ENCODE measurements around the gene GPX1.
"Not testable (repeated sequence)": the region's sequence is repeated elsewhere in the genome, so short reads cannot be mapped to it uniquely, and the experiment has no call there.

Gene GPX1
- total RNA-seq = 2.7 to 6.5 (median 4.9) reads per million in 9 experiments

DNA sequence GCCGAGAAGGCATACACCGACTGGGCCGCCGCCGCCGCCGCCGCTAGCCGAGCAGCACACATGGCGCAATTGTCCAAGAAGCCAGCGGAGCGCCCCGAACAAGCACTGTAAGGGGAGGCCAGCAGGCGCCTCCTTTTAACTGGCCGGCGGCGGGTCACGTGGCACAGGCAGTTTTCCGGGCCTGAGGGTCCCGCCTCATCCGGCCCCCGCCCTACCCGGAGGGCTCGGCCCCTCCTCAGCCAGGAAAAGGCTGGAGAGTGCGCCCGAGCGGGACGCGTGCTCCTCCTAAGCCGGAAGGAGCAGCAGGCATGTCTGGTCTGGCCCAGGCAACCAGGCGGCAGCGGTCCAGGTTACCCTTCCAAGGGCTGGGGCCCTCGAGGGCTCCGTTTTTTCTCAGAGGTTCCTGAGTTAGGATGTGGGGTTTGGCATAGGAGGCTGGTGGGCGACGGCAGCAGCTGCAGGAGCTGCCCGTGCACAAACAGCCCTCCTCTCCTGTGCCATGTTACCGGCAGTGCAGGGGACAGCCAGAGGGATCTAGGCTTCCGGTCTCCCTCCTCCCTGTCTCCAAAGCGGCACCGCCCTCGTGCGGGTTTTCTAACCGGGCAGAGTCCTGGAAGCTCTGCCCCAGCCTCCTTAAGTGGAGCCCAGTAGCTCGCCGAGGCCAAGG, at the start of gene GPX1:
TSS of gene GPX1 (minus strand) at position 137 of the 667 bp plus-strand sequence. CDS start at position 62, 75 bp downstream.
- H3K9me3 Mint-ChIP-seq = no peaks in the 10 kb centered on the region
- ATAC-seq (replicated peaks) = peak; percentile 76
- H3K4me3 Mint-ChIP-seq = peak within 1 kb of the TSS; percentile 94 to 95
- peaks cover 15 to 23% of the 10 kb centered on the region in 2 donors for H3K4me1 Mint-ChIP-seq (ENCODE audit: low read depth in 2 of 2)
- no peaks in the 10 kb centered on the region for H3K27me3 Mint-ChIP-seq
- DNase-seq = peak; percentile 51 to 61 (median 56)
- H3K27ac Mint-ChIP-seq = peak within 1 kb of the TSS; percentile 90 to 94
- H3K36me3 Mint-ChIP-seq (ENCODE audit: insufficient read depth) = peaks cover 85% of the 10 kb centered on the region

DNA sequence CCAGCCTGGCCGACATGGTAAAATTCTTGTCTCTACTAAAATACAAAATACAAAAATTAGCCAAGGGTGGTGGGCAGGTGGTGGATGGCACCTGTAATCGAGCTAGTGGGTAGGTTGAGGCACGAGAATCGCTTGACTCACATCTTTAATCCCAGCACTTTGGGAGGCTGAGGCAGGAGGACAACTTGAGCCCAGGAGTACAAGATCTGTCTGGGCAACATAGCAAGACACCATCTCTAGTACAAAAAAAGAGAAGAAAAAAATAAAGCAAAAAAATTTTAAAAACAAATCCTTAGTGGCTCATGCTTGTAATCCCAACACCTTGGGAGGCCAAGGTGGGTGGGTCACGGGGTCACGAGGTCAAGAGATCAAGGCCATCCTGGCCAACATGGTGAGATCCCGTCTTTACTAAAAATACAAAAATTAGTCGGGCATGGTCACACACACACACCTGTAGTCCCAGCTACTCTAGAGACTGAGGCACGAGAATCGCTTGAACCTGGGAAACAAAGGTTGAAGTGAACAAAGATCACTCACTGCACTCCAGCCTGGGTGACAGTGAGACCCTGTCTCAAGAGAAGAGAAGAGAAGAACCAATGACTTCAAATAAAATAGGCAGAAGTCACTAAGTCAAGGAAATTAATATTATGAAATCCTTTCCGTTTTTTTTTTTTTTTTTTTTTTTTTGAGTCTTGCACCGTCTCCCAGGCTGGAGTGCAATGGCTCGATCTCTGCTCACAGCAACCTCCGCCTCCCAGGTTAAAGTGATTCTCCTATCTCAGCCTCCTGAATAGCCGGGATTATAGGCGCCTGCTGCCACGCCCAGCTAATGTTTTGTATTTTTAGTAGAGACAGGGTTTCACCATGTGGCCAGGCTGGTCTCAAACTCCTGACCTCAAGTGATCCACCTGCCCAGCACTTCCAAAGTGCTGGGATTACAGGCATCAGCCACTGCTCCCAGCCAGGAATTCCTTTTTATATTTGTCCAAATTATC, 48.7 kb upstream of the GPX1 start:
- Mint-ChIP-seq H3K4me3 (peak overlapping the region; percentile 39 to 53), H3K4me1 (ENCODE audit: low read depth in 2 of 2) (peaks cover 37 to 52% of the 10 kb centered on the region in 2 donors), H3K27ac (peak overlapping the region; percentile 11 to 70), H3K9me3 (no peaks in the 10 kb centered on the region), H3K36me3 (ENCODE audit: insufficient read depth) (peaks cover 36% of the 10 kb centered on the region), H3K27me3 (no peaks in the 10 kb centered on the region)
- ATAC-seq (replicated peaks) (no peak), DNase-seq (no peak)

- Mint-ChIP-seq H3K36me3 (ENCODE audit: insufficient read depth) (peaks cover 41% of the 10 kb centered on the region), H3K27ac (peak overlapping the region; percentile 11 to 70), H3K4me3 (peak overlapping the region in 1 of 2 donors; percentile 39), H3K4me1 (ENCODE audit: low read depth in 2 of 2) (peaks cover 40 to 54% of the 10 kb centered on the region in 2 donors)
- not testable (repeated sequence) for DNase-seq; H3K27me3 Mint-ChIP-seq; H3K9me3 Mint-ChIP-seq; ATAC-seq (replicated peaks)
Observed at GRCh38 chr3:49405570-49405969, 47.4 kb upstream of the GPX1 start.

DNA sequence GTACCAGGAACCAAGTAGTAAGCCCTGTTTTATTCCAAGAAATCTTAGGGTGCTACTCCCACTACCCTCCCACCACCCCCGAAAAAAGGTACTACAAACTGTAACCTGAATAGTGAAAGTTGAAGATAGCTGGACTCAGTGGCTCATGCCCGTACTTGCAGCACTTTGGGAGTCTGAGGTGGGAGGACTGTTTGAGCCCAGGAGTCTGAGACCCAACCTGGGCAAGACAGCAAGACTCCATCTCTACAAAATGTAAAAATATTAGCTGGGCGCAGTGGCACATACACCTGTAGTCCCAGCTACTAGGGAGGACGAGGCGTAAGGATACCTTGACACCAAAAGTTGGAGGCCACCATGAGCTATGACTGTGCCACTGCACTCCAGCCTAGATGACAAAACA, 45.7 kb upstream of the GPX1 start:
- Mint-ChIP-seq H3K4me1 (ENCODE audit: low read depth in 2 of 2) (peaks cover 37 to 55% of the 10 kb centered on the region in 2 donors), H3K4me3 (no peak overlapping the region), H3K27me3 (no peaks in the 10 kb centered on the region), H3K36me3 (ENCODE audit: insufficient read depth) (peaks cover 51% of the 10 kb centered on the region), H3K9me3 (no peaks in the 10 kb centered on the region), H3K27ac (peak overlapping the region in 1 of 2 donors; percentile 35)
- ATAC-seq (replicated peaks) (no peak), DNase-seq (no peak)

- peak overlapping the region in 1 of 2 donors; percentile 15 for H3K4me3 Mint-ChIP-seq
- no peak for ATAC-seq (replicated peaks)
- peaks cover 64% of the 10 kb centered on the region for H3K36me3 Mint-ChIP-seq (ENCODE audit: insufficient read depth)
- no peaks in the 10 kb centered on the region for H3K27me3 Mint-ChIP-seq
- H3K27ac Mint-ChIP-seq = no peak overlapping the region
- DNase-seq = no peak
- peaks cover 38 to 54% of the 10 kb centered on the region in 2 donors for H3K4me1 Mint-ChIP-seq (ENCODE audit: low read depth in 2 of 2)
- no peaks in the 10 kb centered on the region for H3K9me3 Mint-ChIP-seq
Observed at GRCh38 chr3:49401766-49402165, 43.6 kb upstream of the GPX1 start.

DNA sequence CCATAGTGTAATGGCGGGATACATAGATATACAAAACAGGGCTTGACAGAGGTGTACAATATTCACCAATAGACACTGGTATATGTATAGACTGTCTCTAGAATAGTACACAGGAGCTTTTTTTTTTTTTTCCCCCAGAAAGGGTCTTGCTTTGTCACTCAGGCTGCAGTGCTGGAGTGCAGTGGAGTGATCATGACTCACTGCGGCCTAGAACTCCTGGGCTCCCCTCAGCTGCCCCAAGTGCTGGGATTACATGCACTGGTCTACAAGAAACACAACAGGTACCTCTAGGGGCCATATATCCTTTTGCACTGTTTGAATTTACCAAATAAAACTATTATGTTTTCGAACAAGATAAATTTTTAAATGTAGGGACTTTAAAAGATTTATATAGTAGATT, 41.3 kb upstream of the GPX1 start:
- peak overlapping the region; percentile 7 to 35 for H3K4me3 Mint-ChIP-seq
- H3K27ac Mint-ChIP-seq = peak overlapping the region; percentile 64 to 87
- ATAC-seq (replicated peaks) (no peak), DNase-seq (no peak)
- no peaks in the 10 kb centered on the region for H3K9me3 Mint-ChIP-seq
- H3K36me3 Mint-ChIP-seq (ENCODE audit: insufficient read depth) = peaks cover 71% of the 10 kb centered on the region
- H3K4me1 Mint-ChIP-seq (ENCODE audit: low read depth in 2 of 2) = peaks cover 43 to 58% of the 10 kb centered on the region in 2 donors
- H3K27me3 Mint-ChIP-seq = no peaks in the 10 kb centered on the region

- ATAC-seq (replicated peaks) (peak; percentile 58), DNase-seq (no peak)
- H3K36me3 Mint-ChIP-seq (ENCODE audit: insufficient read depth) = peaks cover 77% of the 10 kb centered on the region
- H3K4me3 Mint-ChIP-seq = peak overlapping the region; percentile 2 to 28
- no peaks in the 10 kb centered on the region for H3K27me3 Mint-ChIP-seq
- no peaks in the 10 kb centered on the region for H3K9me3 Mint-ChIP-seq
- H3K4me1 Mint-ChIP-seq (ENCODE audit: low read depth in 2 of 2) = peaks cover 53 to 75% of the 10 kb centered on the region in 2 donors
- H3K27ac Mint-ChIP-seq = peak overlapping the region; percentile 82 to 87
Observed at GRCh38 chr3:49397470-49397869, 39.3 kb upstream of the GPX1 start.

DNA sequence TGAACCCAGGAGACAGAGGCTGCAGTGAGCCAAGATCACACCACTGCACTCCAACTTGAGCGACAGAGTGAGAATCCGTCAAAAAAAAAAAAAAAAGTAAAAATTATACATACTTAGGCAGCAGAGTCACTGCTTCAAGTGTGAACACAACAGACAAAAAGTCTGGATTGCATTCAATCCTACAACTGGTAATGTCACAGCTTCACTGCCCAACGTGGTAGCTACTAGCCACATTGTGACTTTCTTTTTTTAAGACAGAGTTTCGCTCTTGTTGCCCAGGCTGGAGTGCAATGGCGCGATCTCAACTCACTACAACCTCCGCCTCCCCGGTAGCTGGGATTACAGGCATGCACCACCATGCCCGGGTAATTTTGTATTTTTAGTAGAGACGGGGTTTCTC, 33.2 kb upstream of the GPX1 start:
- H3K27ac Mint-ChIP-seq; ATAC-seq (replicated peaks); DNase-seq; H3K27me3 Mint-ChIP-seq; H3K9me3 Mint-ChIP-seq; H3K4me3 Mint-ChIP-seq: not testable (repeated sequence)
- Mint-ChIP-seq H3K4me1 (ENCODE audit: low read depth in 2 of 2) (peaks cover 47 to 57% of the 10 kb centered on the region in 2 donors), H3K36me3 (ENCODE audit: insufficient read depth) (peaks cover 67% of the 10 kb centered on the region)

GRCh38 chr3:49389297-49389696, 31.1 kb upstream of the GPX1 start:
- Mint-ChIP-seq H3K27ac (peak overlapping the region in 1 of 2 donors; percentile 82), H3K27me3 (no peaks in the 10 kb centered on the region)

GRCh38 chr3:49388289-49388820, 30.2 kb upstream of the GPX1 start:
- ATAC-seq (replicated peaks) (peak; percentile 16), DNase-seq (no peak)
- peaks cover 41 to 53% of the 10 kb centered on the region in 2 donors for H3K4me1 Mint-ChIP-seq (ENCODE audit: low read depth in 2 of 2)
- H3K4me3 Mint-ChIP-seq = peak overlapping the region; percentile 8 to 38
- peaks cover 53% of the 10 kb centered on the region for H3K36me3 Mint-ChIP-seq (ENCODE audit: insufficient read depth)
- H3K27ac Mint-ChIP-seq = peak overlapping the region; percentile 41 to 82
- no peaks in the 10 kb centered on the region for H3K27me3 Mint-ChIP-seq
- no peaks in the 10 kb centered on the region for H3K9me3 Mint-ChIP-seq

More at GRCh38 chr3:49389297-49389696, 31.1 kb upstream of the GPX1 start:
- H3K4me3 Mint-ChIP-seq = peak overlapping the region in 1 of 2 donors; percentile 14
- ATAC-seq (replicated peaks) = no peak
- DNase-seq = no peak
- peaks cover 38 to 52% of the 10 kb centered on the region in 2 donors for H3K4me1 Mint-ChIP-seq (ENCODE audit: low read depth in 2 of 2)
- no peaks in the 10 kb centered on the region for H3K9me3 Mint-ChIP-seq
- peaks cover 54% of the 10 kb centered on the region for H3K36me3 Mint-ChIP-seq (ENCODE audit: insufficient read depth)

DNA sequence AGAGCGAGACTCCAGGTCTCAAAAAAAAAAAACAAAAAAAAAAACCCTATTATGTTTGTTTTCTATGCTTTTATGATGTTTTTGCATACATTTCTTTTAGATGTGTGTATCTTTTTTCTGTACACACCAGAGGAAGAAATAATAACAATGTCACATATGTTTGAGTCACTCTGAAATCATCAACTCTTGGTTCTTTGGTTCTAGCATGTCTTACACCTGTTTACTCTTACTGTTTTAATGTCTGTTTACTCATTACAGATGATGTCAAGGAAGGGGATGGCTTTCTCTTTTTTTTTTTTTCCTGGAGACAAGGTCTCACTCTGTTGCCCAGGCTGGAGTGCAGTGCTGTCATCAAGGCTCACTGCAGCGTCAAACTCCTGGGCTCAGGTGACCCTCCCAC, 29.6 kb upstream of the GPX1 start:
- Mint-ChIP-seq H3K27me3 (no peaks in the 10 kb centered on the region), H3K4me3 (peak overlapping the region; percentile 8 to 38), H3K27ac (peak overlapping the region; percentile 41 to 82), H3K36me3 (ENCODE audit: insufficient read depth) (peaks cover 47% of the 10 kb centered on the region), H3K4me1 (ENCODE audit: low read depth in 2 of 2) (peaks cover 41 to 51% of the 10 kb centered on the region in 2 donors), H3K9me3 (no peaks in the 10 kb centered on the region)
- ATAC-seq (replicated peaks) (peak; percentile 31), DNase-seq (no peak)

DNA sequence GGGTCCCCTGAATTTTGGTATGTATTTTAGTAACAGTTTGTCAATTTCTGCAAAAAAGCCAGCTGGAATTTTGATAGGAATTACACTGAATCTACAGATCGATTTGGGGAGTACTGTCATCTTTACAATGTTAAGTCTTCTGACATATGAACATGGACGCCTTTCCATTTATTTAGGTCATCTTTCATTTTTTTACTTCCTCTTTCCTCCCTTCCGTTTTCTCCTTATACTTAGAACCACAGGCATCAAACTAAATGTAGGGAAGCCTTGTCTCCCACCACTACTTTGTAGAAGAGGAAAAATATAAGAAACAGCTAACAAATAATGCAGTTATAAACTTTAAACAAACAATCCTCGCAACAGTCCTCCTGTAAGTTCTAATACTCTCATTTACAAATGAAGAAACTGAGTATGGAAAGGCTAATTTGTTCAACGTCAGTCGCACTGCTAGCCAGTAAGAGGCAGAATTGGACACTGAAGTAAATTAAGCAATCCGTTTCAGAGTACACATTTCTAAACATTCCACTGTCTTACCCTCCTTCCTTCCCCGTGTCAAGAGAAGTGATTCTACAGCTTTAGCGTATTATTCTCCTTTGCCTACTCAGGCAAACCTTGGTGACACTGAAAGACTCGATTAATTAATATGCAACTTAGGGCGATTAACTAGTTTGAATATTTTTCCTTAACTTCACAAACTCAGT, 28.1 kb upstream of the GPX1 start:
- Mint-ChIP-seq H3K36me3 (ENCODE audit: insufficient read depth) (peaks cover 41% of the 10 kb centered on the region), H3K4me3 (peak overlapping the region; percentile 24 to 62), H3K27me3 (no peaks in the 10 kb centered on the region), H3K9me3 (no peaks in the 10 kb centered on the region), H3K4me1 (ENCODE audit: low read depth in 2 of 2) (peaks cover 42 to 51% of the 10 kb centered on the region in 2 donors), H3K27ac (peak overlapping the region; percentile 50 to 67)
- DNase-seq = no peak
- ATAC-seq (replicated peaks) = no peak
